ENCODE data around the gene IQGAP1.

DNA sequence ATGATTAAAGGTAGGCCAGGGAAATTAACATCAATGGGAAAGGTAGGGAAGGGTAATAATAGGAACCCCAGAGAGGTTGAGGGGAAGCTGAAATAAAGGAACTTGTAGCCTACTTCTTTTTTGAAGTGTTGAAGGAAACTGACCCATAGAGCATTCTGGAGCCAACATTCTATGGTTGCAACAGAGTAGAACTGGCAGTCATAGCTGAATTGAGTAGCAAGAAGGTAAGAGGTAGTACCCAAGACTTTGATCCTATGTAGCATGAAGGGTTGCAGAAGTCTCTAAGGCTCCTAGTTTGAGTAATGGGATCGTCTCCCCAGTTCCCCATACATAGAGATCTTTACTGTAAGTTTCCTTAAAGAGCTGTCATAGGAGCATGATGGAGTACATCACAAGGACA, 43.4 kb upstream of the IQGAP1 start:
- TF ChIP-seq POLR2A (IDR thresholded peaks at IDR 0.05) (no peak), EP300 (IDR thresholded peaks at IDR 0.05) (no peak)
- TF ChIP-seq, protein P1, sequence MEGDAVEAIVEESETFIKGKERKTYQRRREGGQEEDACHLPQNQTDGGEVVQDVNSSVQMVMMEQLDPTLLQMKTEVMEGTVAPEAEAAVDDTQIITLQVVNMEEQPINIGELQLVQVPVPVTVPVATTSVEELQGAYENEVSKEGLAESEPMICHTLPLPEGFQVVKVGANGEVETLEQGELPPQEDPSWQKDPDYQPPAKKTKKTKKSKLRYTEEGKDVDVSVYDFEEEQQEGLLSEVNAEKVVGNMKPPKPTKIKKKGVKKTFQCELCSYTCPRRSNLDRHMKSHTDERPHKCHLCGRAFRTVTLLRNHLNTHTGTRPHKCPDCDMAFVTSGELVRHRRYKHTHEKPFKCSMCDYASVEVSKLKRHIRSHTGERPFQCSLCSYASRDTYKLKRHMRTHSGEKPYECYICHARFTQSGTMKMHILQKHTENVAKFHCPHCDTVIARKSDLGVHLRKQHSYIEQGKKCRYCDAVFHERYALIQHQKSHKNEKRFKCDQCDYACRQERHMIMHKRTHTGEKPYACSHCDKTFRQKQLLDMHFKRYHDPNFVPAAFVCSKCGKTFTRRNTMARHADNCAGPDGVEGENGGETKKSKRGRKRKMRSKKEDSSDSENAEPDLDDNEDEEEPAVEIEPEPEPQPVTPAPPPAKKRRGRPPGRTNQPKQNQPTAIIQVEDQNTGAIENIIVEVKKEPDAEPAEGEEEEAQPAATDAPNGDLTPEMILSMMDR (IDR thresholded peaks at IDR 0.05), result no peak
